HCT116 (cell line): ENCODE data around the gene AASDH.

Experiments
- ATF3 ChIP-seq: IDR thresholded peaks from 2 replicates; pipeline ENCODE4 v1.6.1; 2012
- CTCF ChIP-seq, 3 experiments: fragments of 200-600 bp in 1 of 3; sonication (generic) in 1 of 3; IDR thresholded peaks in 2 of 3; conservative IDR thresholded peaks in 1 of 3; 2 replicates each; pipeline ENCODE4 v1.5.1; 2012 to 2017; ENCODE audit warnings: low read depth in 2 of 3, low read length in 2 of 3, antibody characterized with exemption in 1 of 3, borderline replicate concordance in 1 of 3, control low read depth in 1 of 3, mild to moderate bottlenecking in 1 of 3, mixed read lengths in 1 of 3, mixed run types in 1 of 3, moderate library complexity in 1 of 3; ENCODE audit not compliant: insufficient read depth in 1 of 3
- ELF1 ChIP-seq: IDR thresholded peaks from 2 replicates; pipeline ENCODE4 v1.6.1; 2012; ENCODE audit warnings: low read depth, borderline replicate concordance
- EZH2 ChIP-seq: fragments of 200-600 bp; sonication (generic); IDR thresholded peaks from 2 replicates; pipeline ENCODE4 v1.6.1; 2017; ENCODE audit warnings: antibody characterized with exemption, mixed run types
- EZH2phosphoT487 ChIP-seq: fragments of 200-600 bp; IDR thresholded peaks from 2 replicates; pipeline ENCODE4 v1.6.1; 2018; ENCODE audit warnings: antibody characterized with exemption, borderline replicate concordance
- POLR2A ChIP-seq: IDR thresholded peaks from 2 replicates; pipeline ENCODE4 v1.7.0; 2011; ENCODE audit warnings: borderline replicate concordance; ENCODE audit not compliant: insufficient read depth, insufficient read length; ENCODE audit errors: extremely low read depth
- POLR2AphosphoS5 ChIP-seq: IDR thresholded peaks from 2 replicates; pipeline ENCODE4 v1.6.1; 2011; ENCODE audit warnings: mild to moderate bottlenecking, low read depth, low read length, moderate library complexity
- RAD21 ChIP-seq: IDR thresholded peaks from 2 replicates; pipeline ENCODE4 v1.6.1; 2012; ENCODE audit warnings: low read depth, mild to moderate bottlenecking
- ZFX ChIP-seq: fragments of 450-650 bp; IDR thresholded peaks from 2 replicates; pipeline ENCODE4 v1.6.1; 2017

GRCh38 chr4:56424697-56425514 is 37.6 kb upstream of the AASDH start:
- TF ChIP-seq POLR2AphosphoS5, result no peak
- TF ChIP-seq POLR2A, result no peak
- TF ChIP-seq CTCF (IDR thresholded peaks at IDR 0.05 in 2 of 3, conservative IDR thresholded peaks at IDR 0.05 in 1 of 3; ENCODE audit: borderline replicate concordance in 1 of 3, insufficient read depth in 1 of 3, low read depth in 2 of 3, low read length in 2 of 3), result peak; percentile 38 to 73 (median 67); a peak in 5 of 6 replicates
- TF ChIP-seq ZFX, result no peak
- TF ChIP-seq RAD21, result peak; percentile 47
- no peak for TF ChIP-seq ATF3
- TF ChIP-seq EZH2, result no peak
- no peak for TF ChIP-seq ELF1
- TF ChIP-seq EZH2phosphoT487, result no peak
